ENCODE measurements around the gene UBE4A. TPM values are rescaled to one million over a fixed set of nuclear protein-coding genes. Genes with fewer than 3 reads are reported as not detected.

Gene UBE4A
- total RNA-seq, 4 donors from 2014 or later = 40.3 to 46.1 (median 44.4) TPM

- intact Hi-C loops (cut with DNase I; ENCODE audit: low total_unique reads) = no loop called here
- H3K4me3 ChIP-seq (ENCODE audit: low read depth, poor library complexity, severe bottlenecking) = no peak overlapping the region
- WGBS, 2 donors = 84 to 91% methylated on average over 3 of the region's 3 CpGs
- TF ChIP-seq POLR2A (IDR thresholded peaks at IDR 0.05) (no peak), CTCF (IDR thresholded peaks at IDR 0.05) (no peak)
- no peak for DNase-seq (ENCODE audit: low spot score in 2 of 2)
Observed at GRCh38 chr11:118320515-118320914, 38.9 kb upstream of the UBE4A start.

GRCh38 chr11:118321386-118322082, 37.9 kb upstream of the UBE4A start:
- TF ChIP-seq CTCF (IDR thresholded peaks at IDR 0.05) (no peak), POLR2A (IDR thresholded peaks at IDR 0.05) (no peak)
- 69 to 72% methylated on average over 5 of the region's 5 CpGs for WGBS, 2 donors
- intact Hi-C loops (cut with DNase I; ENCODE audit: low total_unique reads) = no loop called here

GRCh38 chr11:118322721-118323120, 36.7 kb upstream of the UBE4A start:
- intact Hi-C loops (cut with DNase I; ENCODE audit: low total_unique reads) = no loop called here
- no peak for DNase-seq (ENCODE audit: low spot score in 2 of 2)
- no peak overlapping the region for H3K4me3 ChIP-seq (ENCODE audit: low read depth, poor library complexity, severe bottlenecking)
- no peak for TF ChIP-seq CTCF (IDR thresholded peaks at IDR 0.05)
- no peak for TF ChIP-seq POLR2A (IDR thresholded peaks at IDR 0.05)
- WGBS, 2 donors = 96 to 98% methylated on average over 12 to 19 of the region's 19 CpGs

More at GRCh38 chr11:118321386-118322082, 37.9 kb upstream of the UBE4A start:
- H3K4me3 ChIP-seq (ENCODE audit: low read depth, poor library complexity, severe bottlenecking) = no peak overlapping the region
- no peak for DNase-seq (ENCODE audit: low spot score in 2 of 2)

- H3K4me3 ChIP-seq (ENCODE audit: low read depth, poor library complexity, severe bottlenecking) = no peak overlapping the region
- intact Hi-C loops (cut with DNase I; ENCODE audit: low total_unique reads) = no loop called here
- DNase-seq (ENCODE audit: low spot score in 2 of 2) = no peak
- TF ChIP-seq POLR2A (IDR thresholded peaks at IDR 0.05) (no peak), CTCF (IDR thresholded peaks at IDR 0.05) (no peak)
Observed at GRCh38 chr11:118325283-118325682, 34.1 kb upstream of the UBE4A start.

GRCh38 chr11:118328745-118329144, 30.7 kb upstream of the UBE4A start:
- TF ChIP-seq POLR2A (IDR thresholded peaks at IDR 0.05) (no peak), CTCF (IDR thresholded peaks at IDR 0.05) (no peak)
- intact Hi-C loops (cut with DNase I; ENCODE audit: low total_unique reads) = no loop called here
- no peak overlapping the region for H3K4me3 ChIP-seq (ENCODE audit: low read depth, poor library complexity, severe bottlenecking)
- DNase-seq (ENCODE audit: low spot score in 2 of 2) = no peak

- no peak overlapping the region for H3K4me3 ChIP-seq (ENCODE audit: low read depth, poor library complexity, severe bottlenecking)
- intact Hi-C loops (cut with DNase I; ENCODE audit: low total_unique reads) = no loop called here
- DNase-seq (ENCODE audit: low spot score in 2 of 2) = no peak
- TF ChIP-seq CTCF (IDR thresholded peaks at IDR 0.05) (no peak), POLR2A (IDR thresholded peaks at IDR 0.05) (no peak)
- 80 to 88% methylated on average over 1 of the region's 1 CpG for WGBS, 2 donors
Observed at GRCh38 chr11:118334745-118335144, 24.7 kb upstream of the UBE4A start.

Data from lower leg skin (tissue), 4 donors.